Measurements from ENCODE around the gene PWP1.
"Not testable (repeated sequence)": the region's sequence is repeated elsewhere in the genome, so short reads cannot be mapped to it uniquely, and the experiment has no call there.

The PWP1 gene

DNA sequence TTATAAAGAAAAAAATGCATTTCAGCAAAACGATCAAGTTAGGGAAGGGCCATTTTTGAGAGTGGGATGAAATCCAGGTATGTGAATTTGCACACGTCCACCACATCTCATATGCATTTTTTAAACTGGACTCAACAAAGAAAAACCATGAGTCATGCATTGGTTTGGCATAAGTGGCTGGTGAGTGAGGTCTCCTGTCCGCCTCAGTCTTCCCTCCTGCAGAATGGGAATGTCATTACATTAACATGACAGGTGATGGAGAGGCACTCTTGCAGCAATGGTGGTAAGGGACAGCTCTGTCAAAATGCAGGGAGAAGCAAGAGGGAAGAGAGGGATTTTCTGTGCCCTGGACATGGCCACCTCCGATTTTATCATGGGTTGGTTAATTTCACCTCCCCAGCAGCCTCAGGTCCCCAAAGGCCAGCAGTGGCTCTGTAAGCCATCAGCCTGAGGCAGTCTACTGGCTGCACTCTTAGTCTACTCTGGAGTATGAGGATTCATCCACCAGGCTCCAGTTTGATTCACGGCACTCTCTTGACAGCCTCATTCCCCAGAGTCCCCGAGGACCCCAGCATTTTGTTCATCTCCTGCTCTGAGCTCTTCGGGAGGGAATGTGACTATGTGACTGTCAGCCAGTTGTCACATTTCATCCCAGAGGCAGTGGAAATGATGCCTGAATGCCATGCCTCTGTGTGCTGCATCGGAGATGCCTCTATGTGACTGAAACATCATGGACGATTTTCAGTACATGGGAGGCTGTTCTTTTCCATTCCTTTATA is 17.1 kb upstream of the PWP1 start:
- no peak for DNase-seq

DNA sequence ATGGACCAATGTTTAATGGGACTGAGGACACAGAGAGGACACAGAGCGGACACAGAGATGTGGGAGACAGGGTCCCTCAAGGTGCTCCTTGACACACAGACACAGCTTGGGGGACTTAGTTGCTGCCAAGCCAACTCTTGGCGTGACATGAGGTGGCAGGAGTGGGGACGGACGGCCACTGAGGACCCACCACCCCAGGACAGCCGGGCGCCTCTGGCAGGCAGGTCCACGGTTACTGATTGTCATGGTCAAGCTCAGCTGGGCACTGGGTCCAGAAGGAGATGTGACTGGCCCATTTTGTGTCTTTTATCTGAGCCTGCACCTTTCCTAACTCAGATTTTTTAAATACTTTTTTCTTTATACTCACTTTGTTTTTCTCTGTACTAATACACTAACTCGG is 15.7 kb upstream of the PWP1 start:
- DNase-seq = no peak

DNA sequence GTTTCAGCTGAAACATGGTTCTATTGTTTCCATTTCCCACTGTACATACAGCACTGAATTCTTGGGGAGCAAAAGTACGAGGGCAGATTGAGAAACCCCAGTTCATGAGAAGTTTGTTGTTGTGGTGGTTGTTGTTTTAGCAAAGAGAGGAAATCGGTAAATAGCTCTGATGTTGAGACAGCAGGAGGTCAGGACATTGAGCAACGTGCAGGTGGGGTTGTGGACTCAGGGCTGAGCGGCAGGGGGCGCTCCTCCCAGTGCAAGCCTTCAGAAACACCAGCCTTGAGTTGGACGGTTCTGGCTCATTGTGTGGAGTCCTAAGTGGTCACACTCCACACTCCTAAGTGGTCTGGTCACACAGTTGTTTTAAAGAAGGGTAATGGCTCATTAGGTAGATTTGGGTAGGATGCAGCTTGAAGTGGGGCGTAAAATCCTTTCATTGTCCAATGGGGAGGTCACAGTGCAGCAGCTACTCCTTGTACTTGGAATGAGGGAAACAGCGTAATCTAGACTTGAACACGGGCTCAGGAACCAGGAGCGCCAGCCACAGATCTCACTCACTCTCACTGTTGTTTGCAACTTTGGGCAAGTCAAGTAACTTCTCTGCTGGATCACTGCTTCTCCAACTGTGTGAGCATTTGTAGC is 14.5 kb upstream of the PWP1 start:
- DNase-seq = peak; percentile 28 to 50

DNA sequence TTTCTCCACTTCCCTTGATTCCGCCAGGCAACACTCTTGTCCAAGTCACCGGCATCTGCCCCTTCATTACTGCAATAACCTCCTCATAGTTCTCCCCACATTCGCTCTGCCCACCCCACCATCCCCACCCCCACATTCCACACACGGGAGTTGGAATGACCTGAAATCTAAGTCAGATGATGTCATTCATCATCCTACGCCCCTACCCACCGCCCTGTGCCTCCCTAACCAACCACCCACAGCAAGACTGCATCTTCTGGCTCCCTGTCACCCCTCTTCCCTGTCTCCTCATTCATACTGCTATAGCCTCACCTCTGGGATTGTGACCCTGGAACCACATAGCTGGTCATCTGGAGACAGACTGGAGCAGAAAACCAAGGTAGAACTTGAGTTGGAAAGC is 7.9 kb upstream of the PWP1 start:
- DNase-seq = no peak

DNA sequence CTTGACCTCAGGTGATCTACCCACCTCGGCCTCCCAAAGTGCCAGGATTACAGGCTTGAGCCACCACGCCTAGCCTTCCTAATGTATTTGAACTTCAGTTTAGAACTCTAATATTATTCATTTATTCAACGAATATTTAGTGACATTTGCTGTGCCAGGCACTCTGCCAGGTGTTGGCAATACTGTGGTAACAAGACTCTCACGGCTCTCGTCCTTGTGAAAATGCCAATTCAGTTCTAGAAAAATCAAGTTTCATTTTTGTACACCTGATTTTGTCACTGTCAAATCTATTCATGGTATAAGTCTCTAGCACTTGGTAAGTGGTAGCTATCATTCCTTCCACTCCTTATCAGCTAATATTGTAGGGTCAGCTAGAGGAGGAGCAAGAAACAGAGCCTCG is 6.3 kb upstream of the PWP1 start:
- no peak for DNase-seq

DNA sequence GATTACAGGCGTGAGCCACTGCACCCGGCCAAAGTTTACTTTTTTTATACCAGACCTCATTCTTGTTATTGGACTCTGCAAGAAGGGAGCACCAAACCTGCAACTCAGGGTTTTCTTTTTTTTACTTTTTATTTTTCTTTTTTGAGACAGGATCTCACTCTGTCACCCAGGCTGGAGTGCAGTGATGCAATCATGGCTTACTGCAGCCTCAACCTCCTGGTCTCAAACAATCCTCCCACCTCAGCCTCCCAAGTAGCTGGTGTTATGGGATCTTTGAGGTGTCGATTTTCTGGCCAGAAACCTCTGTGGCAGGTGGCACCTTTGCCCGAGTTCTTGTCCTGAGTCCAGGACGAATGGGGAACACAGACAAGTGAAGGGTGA is 4.2 kb upstream of the PWP1 start:
- no peak for DNase-seq

DNA sequence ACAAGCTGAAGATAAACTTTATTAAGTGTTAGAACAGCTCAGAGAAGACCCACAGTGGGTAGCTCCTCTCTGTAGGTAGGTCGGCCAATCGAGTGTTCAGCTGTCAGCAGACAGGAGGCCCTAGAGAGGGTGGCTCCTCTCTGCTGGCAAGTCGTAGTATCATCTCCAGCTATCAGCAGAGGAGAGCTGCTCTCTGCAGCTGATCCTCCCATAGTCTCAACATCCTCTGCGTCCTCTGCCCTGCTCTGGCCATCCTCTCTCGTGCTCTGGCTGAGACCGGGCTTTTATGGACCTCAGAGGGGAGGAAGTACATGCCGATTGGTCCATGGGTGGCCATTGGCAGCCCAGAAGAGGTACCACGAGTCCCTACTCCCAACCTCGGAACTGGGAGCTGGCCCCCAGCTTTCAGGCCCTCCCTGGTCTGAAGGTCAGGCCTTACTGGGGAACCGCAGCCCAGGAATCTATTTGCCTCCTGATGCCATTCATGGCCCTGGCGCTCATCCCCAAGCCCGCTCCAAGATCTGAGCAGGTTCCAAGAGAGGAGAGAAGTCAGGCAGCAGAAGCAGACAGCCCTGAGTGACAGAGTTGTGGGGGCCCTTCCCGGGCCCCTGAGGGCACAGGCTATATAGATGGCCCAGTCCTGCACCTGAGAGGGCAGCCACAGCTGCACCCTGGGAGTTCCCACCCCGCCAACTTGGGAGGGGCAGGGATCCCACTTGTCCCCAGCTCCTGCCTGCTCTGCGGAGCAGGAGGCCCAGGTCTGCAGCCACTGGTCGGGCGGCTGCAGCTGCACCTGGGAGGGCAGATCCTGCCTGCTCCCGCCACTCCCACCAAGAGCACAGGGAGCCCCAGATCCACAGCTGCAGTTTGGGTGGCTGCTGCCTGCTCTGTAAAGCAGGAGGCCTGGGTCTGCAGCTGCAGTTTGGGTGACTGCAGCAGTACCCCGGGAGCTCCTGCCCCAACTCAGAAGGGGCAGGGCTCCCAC is 3.5 kb upstream of the PWP1 start:
- no peak for DNase-seq

DNA sequence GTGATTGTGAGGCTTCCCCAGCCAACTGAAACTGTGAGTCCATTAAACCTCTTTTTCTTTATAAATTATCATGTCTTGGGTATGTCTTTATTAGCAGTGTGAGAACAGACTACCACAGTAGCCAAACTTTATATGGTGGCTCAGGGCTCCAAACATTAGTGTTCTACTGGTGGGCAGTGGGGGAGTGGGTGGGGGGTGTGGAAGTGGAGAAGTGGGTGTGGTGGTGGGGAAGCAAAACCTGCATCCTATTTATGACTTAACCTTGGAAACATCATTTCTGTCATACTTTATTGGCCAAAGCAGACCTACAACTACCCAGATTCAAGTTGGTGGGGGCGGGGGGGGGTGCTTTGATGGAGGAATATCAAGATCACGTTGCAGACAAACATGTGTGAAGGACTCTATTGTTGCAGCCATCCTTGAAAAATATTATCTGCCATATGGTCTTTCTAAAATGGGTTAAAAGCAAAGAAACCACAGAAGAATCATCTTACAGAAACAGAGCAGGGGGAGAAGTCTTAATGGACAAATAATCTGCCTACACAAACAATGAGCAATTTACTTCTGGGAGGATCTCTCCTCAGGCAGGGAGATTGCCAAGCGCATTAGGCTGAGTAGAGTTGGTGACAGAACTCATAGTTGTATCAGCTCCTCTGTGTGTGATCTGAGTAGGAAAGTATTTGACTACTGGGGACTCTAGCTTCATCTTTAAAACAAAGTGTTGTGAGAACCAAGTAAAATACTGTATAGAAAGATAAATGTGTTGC is 1.4 kb upstream of the PWP1 start:
- DNase-seq = no peak

DNA sequence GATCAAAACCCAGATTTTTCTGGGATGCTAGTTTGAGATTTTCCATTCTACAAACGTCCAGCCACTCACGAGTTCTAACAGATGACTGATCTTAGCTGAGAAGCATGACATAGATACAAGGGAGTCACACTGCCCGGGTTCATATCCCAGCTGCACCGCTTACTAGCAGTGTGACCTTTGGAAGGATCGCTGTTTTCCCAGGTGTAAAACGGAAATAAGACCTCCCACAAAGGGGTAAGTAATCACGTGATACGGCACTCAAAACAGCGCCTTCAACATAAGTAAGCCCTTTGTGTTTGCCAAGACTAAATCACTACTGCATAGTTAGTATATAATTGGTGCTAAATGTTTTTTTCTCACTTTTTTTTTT is 624 bp upstream of the PWP1 start:
- peak; percentile 15 to 38 for DNase-seq

DNA sequence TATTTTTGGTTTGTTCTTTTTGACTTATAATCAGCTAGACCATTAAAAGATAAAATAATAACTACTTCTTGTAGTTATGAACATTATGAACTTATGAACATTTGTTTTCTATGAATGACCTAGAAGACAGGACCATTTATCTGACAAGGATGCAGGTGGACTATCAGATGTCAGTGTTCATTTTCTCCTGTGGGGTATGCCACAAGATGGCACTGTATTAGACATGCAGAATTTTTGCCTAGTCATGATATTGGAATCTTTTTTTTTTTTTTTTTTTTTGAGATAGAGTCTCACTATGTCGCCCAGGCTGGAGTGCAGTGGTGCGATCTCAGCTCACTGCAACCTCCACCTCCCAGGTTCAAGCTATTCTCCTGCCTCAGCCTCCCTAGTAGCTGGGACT is 10.2 kb downstream of the PWP1 start:
- not testable (repeated sequence) for DNase-seq

DNA sequence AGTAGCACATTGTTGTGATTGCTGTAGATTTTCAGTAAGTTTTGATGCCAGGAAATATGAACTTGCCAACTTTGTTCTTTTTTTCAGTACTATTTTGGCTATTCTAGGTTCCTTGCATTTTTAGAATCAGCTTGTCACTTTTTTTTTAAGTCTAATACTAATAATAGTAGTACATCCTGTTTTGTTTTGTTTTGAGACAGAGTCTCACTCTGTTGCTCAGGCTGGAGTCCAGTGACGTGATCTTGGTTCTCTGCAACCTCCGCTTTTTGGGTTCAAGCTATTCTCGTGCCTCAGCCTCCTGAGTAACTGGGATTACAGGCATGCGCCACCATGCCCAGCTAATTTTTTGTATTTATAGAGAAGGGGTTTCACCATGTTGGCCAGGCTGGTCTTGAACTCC is 16.5 kb downstream of the PWP1 start:
- no peak for DNase-seq

DNA sequence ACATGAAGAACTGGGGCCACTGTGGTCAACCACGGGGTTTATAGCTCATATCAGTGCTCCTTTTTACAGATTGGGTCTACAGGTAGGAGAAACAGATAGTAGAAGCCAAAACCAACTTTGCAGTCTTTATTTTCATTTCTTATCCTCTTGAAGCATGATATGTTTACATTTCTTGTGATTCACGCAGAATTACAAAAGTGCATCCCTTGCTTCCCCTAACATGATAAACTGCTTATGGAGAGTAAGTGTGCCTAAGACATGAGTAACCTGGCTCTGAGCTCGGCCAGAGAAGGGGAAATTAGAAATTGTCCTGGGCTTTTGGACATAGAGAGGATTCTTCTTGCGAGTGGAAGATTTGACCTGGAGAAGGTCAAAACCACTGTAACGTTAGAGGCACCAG is 18.4 kb downstream of the PWP1 start:
- DNase-seq = no peak

DNA sequence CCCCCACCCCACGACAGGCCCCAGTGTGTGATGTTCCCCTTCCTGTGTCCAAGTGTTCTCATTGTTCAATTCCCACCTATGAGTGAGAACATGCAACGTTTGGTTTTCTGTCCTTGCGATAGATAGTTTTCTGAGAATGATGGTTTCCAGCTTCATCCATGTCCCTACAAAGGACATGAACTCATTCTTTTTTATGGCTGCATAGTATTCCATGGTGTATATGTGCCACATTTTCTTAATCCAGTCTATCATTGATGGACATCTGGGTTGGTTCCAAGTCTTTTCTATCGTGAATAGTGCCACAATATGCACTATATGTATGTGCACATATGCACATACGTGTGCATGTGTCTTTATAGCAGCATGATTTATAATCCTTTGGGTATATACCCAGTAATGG is 19.9 kb downstream of the PWP1 start:
- not testable (repeated sequence) for DNase-seq

DNA sequence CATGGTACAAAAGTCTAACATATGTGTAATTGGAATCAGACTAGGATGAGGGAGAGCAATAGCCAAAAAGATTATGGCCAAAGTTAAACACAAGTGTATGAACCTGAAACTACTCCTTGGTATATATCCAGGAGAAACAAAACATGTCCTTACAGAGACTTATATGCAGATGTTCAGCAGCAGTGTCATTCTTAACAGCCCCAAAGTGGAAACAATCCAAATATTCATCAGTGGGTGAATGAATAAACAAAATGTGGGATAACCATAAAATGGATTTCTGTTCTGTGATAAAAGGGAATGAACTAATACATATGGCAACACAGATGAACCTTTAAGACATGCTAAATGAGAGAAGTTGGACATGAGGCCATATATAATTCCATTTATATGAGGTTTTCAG is 30.2 kb downstream of the PWP1 start:
- no peak for DNase-seq

DNA sequence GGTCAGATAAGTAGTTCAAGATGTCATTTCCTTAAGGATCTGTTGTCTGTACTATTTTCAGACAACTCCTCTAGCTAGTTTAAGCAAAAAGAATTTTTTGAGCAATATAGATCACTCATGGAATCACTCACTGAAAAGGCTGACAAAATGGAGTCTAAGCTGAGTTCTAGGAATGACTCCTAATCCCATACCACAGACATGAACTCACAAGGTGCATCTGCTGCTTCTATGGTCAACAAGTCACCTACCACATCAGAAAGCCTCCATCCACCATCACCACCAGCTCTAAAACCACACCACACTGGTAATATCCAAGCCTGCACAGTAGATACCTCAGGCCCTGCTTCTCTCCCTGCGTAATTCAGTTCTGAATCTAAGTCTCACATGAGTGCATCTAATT is 33.0 kb downstream of the PWP1 start:
- DNase-seq = no peak

DNA sequence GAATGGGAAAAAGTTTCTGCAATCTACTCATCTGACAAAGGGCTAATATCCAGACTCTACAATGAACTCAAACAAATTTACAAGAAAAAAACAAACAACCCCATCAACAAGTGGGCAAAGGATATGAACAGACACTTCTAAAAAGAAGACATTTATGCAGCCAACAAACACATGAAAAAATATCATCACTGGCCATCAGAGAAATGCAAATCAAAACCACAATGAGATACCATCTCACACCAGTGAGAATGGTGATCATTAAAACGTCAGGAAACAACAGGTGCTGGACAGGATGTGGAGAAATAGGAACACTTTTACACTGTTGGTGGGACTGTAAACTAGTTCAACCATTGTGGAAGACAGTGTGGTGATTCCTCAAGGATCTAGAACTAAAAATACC is 41.7 kb downstream of the PWP1 start:
- DNase-seq = not testable (repeated sequence)

DNA sequence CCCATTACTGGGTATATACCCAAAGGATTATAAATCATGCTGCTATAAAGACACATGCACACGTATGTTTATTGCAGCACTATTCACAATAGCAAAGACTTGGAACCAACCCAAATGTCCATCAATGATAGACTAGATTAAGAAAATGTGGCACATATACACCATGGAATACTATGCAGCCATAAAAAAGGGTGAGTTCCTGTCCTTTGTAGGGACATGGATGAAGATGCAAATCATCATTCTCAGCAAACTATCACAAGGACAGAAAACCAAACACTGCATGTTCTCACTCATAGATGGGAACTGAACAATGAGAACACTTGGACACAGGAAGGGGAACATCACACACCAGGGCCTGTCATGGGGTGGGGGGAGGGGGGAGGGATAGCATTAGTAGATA is 42.1 kb downstream of the PWP1 start:
- DNase-seq = not testable (repeated sequence)

DNA sequence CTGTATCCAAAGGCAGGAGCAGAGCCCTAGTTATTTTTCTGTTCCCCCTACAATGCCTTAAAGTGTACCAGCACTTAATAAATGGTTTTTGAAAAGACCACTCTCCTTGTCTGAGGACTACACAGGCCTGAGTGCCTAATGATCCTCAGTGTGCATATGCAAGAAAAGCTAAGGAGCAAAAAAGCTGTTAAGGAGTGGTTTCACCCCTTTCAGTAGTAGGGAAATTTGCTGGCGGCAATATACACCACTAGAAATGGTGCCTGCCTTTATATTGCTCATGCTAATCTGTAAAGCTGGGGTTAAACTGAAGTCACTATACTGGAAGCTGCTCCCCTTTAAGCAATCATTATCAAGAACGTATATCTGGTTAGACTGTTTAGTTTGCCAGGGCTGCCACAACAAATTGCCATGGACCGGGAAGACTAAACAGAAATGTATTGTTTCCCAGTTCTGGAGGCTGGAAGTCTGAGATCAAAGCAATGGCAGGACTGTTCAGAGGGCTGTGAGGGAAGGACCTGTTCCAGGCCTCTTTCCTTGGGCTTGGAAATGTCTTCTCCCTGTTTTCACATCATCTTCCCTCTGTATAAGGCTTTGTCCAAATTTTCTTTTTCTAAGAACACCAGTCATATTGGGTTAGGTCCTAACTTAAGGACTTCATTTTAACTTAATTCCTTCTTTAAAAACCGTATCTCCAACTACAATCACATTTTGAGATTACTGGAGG is 45.2 kb downstream of the PWP1 start:
- DNase-seq = no peak

DNA sequence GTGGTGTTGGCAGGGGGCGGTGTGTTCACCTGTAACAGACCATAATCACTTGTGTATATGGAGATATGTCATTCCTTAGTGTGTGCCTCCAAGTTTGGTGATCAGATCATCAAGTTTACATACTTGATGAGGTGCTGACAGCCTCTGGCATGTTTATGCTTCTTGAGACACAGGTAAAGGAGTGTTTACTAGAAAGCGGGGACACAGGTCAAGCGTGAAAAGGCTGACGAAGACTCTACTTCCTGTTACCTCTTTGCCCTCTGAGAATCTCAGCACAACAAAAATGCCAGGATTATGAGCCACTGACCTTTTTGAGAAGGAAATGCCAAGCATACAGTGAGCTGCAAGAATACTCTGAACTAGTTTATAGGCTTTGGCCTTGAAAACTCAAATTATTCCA is 45.8 kb downstream of the PWP1 start:
- no peak for DNase-seq

DNA sequence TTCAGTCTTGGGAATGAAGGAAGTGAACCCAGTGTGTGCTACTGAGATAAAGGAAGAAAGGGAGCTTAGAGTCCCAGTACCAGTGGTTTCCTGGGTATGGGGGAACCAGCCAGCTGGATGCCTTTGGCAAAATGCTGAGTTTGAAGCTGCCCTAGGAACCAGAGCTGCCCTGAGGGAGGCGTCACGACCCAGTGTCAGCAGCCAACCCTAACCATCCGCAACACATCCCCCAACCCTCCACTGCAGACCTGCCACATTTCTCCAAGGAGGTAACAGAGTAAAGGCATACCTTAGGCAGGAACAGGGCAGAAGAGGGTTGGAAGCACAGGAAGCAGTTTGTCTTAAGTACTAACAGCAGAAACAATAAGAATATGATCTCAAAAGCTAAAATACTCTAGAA is 46.8 kb downstream of the PWP1 start:
- DNase-seq = no peak

DNA sequence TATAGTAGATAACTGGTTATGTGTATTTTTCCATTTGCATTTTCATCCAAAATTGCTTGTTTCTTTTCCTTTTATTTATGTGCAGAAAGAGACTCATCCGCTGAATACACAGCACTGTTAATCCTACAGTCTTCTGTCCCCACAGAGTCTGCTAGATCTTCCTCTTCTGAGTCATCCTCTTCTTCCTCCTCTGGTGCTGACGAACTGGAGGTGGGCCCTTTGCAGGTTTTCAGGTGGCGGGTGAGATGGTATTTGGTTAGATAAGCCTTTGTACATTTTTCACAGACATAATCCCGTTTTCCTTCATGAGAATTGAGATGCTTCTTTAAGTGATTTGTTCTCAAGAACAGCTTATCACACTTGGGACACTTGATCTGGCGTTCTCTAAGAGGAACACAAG is 48.5 kb downstream of the PWP1 start:
- DNase-seq = no peak

DNA sequence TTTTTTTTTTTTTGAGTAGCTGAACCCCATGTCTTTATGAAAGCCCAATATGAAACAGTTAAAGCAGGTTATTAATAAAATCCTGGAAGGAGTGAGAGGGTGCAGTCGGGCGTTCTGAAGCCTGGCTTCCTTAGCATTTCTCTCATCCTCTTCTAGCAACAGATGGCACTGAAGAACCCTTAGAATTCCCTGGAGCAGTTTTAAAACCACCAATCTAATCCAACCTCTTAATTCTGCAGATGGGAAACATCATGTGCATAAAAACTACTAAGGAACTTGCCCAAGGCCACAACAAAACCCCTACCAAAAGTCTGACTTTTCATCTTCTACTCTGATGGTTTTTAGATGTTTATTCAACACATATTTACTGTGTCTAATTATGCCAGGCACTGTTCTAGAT is 50.2 kb downstream of the PWP1 start:
- no peak for DNase-seq
